ENCODE results near the gene DHX29.
A peak's percentile ranks its signal among the peaks of the same experiment; 100 is the strongest.
"Not testable (repeated sequence)": the region's sequence is repeated elsewhere in the genome, so short reads cannot be mapped to it uniquely, and the experiment has no call there.

DHX29 gene, protein sequence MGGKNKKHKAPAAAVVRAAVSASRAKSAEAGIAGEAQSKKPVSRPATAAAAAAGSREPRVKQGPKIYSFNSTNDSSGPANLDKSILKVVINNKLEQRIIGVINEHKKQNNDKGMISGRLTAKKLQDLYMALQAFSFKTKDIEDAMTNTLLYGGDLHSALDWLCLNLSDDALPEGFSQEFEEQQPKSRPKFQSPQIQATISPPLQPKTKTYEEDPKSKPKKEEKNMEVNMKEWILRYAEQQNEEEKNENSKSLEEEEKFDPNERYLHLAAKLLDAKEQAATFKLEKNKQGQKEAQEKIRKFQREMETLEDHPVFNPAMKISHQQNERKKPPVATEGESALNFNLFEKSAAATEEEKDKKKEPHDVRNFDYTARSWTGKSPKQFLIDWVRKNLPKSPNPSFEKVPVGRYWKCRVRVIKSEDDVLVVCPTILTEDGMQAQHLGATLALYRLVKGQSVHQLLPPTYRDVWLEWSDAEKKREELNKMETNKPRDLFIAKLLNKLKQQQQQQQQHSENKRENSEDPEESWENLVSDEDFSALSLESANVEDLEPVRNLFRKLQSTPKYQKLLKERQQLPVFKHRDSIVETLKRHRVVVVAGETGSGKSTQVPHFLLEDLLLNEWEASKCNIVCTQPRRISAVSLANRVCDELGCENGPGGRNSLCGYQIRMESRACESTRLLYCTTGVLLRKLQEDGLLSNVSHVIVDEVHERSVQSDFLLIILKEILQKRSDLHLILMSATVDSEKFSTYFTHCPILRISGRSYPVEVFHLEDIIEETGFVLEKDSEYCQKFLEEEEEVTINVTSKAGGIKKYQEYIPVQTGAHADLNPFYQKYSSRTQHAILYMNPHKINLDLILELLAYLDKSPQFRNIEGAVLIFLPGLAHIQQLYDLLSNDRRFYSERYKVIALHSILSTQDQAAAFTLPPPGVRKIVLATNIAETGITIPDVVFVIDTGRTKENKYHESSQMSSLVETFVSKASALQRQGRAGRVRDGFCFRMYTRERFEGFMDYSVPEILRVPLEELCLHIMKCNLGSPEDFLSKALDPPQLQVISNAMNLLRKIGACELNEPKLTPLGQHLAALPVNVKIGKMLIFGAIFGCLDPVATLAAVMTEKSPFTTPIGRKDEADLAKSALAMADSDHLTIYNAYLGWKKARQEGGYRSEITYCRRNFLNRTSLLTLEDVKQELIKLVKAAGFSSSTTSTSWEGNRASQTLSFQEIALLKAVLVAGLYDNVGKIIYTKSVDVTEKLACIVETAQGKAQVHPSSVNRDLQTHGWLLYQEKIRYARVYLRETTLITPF (N-terminal part only)

DNA sequence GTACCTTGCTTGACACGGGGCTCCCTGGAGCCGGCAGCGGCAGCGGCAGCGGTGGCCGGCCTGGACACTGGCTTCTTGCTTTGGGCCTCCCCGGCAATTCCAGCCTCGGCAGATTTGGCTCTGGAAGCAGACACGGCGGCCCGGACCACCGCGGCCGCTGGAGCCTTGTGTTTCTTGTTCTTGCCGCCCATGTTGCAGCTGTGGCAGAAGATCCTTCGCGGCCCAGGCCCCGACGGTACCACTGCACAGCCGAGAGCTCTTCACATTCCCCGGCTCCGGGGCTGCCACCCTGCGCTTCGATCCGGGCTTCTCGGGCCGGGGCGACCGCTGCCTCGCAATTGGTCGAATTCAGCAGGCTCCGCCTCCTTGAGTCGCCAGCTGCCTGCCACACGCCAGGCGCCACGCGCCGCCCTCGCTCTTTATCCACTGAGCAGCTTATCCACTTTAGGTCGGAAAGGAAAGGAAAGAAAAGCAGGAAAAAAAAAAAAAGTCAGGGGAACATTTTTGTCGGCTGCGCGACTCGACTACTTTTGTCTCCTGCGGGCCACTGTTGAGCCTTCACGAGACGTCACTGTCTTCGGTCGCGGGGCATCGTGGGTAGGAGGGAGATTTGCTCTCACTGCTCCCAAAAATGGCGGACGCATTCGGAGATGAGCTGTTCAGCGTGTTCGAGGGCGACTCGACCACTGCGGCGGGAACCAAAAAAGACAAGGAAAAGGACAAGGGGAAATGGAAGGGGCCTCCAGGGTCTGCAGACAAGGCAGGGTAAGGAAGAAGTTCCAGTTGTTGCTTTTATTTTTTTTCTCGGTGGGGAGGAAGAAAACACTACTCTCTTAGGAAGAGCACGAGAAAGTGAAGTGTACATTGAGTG lies at the start of gene DHX29, which contains the start of gene MTREX:
Gene DHX29 (minus strand): TSS at position 312 of the 871 bp plus-strand sequence. CDS start 121 bp downstream, at position 191.
Gene MTREX (plus strand): TSS at position 607 of the 871 bp plus-strand sequence. CDS start 25 bp downstream, at position 632.
- DNase-seq, result peak; percentile 88 to 91

DNA sequence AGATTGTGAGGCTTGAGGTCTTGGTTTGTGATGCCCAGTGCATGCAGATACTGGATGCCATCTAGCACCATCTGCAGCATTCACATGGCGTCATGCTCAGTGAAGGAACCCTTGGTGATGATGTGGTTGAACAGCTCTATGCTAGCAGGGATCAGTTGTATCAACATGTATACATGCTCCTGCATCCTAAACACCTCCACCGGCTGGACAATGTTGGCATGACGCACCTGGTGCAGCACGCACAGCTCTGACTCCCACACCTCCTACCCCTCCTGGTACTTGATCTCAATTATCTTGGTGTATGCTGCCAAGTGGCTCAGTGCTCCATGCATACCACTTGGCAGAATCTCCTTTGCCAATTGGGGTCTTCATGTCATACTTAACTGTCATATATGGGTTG lies 49.4 kb upstream of the DHX29 start:
- no peak for DNase-seq

DNA sequence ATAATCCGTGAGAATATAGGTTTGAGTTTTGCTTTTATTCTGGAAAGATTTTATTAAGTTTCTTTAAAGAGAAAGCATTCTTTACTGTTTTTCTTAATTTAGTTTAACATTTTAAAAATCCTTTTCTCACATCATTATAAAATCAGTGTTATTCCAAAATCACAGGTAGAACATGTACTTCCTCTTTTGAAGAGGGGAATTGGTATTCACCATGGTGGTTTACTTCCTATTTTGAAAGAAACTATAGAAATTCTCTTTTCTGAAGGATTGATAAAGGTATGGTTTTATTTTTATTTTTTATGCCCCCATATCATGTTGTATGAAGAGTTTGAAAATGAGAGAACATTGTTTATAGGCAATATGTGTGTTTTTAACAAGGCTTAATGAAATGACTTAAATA lies 43.3 kb upstream of the DHX29 start:
- DNase-seq, result no peak

DNA sequence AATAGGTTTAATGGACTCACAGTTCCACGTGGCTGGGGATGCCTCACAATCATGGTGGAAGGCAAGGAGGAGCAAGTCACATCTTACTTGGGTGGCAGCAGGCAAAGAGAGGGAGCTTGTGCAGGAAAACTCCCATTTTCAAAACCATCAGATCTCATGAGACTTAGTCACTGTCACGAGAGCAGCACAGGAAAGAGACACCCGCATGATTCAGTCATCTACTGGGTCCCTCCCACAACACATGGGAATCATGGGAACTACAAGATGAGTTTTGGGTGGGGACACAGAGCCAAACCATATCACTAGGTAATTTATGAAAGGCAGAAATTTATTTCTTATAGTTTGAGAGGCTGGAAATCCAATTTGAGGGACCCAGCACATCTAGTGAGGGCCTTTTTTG lies 40.3 kb upstream of the DHX29 start:
- no peak for DNase-seq

DNA sequence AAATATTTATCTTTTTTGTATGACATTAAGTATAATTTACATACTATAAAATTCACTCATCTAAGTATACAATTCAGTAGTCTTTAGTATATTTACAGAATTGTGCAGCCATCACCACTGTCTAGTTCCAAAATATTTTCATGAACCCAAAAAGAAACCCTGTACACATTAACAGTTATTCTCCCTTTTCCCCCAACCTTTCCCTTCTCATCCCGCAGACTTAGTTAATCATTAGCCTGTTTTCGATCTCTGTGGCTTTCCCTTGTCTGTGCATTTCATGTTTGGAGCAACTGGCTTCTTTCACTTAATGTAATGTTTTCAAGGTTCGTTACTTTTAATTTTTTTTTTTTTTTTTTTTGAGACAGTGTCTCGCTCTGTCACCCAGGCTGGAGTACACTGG lies 37.8 kb upstream of the DHX29 start:
- no peak for DNase-seq

DNA sequence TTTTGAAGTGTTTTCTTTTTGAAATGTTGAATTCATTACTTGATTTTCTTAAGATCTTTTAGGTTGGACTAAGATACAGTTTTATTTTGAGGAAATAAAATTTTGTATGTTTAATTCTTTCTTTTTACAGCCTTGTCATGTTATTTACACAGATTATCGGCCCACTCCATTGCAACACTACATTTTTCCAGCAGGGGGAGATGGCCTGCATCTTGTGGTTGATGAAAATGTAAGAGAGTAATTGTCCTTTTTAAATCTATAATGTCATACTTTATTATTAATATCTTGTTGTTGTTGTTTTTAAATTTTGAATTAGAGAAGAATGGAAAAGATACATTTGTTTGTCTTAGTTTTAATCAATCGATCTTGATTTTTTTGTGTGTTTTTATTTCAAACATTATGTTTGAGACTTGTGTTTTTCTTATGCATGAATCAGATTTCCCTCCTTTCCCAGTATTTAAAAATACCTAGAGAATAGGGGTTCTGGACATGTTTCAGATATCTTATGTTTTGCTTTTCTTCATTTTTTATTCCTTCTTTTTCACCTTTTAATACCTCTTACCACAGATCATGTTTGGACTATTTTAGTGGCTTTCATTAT lies 37.0 kb upstream of the DHX29 start:
- peak; percentile 54 to 71 for DNase-seq

DNA sequence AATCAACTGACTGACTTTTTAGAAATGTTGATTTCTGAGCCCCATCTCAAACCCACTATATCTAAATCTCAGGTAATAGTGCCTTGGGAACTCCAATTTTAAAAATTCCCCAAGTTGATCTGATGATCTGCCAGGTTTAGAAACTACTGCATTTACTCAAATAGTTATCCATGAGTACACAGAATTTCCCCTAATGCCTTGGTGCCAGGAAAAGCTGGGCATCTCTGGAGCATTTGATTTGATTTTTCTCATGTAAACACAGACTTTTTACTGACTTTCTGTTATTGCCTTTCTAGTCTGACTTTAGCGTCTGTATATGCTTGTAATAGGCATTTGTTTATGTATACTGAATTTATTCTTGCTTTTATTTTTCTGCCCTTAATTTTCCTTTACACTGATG lies 36.1 kb upstream of the DHX29 start:
- DNase-seq, result no peak

DNA sequence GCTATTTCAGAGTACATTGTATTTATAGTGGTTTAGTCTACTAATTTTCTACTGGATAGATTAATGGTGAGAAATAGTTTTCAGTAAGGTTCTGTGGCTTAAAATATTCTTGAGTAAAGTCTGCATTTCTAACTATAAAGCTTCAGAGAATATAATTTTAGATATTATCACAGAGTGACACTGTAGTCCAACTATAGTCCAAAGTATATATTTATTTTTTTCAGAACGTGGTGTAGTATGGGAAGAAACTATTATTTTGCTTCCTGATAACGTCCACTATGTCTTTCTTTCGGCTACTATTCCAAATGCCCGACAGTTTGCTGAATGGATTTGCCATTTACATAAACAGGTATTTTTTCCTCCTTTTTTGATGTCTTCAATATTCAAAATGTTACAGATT lies 35.6 kb upstream of the DHX29 start:
- DNase-seq, result no peak

DNA sequence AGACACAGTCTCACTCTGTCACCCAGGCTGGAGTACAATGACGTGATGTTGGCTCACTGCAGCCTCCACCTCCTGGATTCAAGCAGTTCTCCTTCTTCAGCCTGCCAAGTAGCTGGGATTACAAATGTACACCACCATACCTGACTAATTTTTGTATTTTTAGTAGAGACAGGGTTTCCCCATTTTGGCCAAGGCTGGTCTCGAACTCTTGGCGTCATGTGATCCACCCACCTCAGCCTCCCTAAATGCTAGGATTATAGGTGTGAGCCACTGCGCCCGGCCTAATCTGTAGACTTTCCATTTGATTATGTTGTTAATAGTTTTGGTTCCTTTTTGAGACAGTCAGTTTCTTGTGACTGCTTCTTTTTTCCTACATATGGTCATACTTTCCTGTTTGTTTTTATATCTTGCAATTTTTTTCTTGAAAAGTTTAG lies 31.3 kb upstream of the DHX29 start:
- peak in 1 of 2 donors; percentile 9 for DNase-seq

DNA sequence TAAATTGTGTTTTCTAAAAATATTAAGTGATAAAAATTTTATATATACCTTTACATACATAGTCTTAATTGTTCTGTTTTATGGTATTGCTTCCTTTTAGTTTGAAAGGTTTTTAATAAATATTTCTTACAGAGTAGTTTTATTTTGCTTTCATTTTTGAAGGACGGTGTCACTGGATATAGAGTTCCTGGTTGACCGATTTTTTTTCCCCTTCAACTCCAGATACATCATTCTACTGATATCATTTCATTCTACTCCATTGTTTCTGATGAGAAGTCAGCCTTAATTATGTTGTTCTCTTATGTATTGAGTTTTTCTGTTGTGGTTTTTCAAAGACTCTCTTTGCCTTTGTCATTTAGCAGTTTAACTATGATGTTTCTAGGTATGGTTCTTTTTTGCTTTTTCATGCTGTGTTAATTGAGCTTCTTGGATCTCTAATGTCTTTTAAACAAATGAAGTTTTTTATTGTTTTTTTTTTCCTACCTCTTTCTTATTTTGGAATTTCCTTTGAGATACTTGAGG lies 30.7 kb upstream of the DHX29 start:
- DNase-seq, result peak in 1 of 2 donors; percentile 23

DNA sequence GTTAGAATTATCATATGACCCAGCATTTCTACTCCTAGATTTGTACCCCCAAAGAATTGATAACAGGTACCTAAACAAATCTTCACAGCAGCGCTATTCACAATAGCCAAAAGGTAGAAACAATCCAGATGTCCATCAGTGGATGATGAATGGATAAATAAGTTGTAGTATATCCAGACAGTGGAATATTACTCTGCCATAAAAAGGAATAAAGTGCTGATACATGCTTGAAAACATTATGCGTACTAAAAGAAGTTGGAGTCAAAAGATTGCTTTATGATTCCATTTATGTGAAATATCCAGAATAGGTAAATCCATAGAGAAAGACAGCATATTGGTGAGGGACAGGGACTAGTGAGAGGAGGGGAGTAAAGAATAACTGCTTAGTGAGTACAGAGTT lies 26.3 kb upstream of the DHX29 start:
- DNase-seq, result no peak

DNA sequence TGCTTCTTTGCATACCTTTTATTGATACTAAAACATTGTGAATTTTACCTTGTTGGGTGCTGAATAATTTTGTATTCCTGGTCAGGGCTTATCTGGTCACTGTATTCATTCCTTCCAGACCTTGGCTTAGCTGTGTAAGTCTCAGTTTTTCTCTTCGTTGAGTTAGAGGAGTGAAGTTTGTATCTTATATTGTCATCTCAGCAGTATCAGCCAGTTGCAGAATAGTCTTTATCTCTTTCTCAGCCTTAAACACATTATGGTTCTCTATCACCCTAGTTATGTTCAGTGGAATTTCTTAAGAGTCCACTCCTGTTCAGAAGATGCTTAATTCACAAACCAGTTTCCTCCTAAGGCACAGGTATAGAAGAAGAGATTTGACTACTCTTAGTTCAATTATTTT lies 25.5 kb upstream of the DHX29 start:
- no peak for DNase-seq

DNA sequence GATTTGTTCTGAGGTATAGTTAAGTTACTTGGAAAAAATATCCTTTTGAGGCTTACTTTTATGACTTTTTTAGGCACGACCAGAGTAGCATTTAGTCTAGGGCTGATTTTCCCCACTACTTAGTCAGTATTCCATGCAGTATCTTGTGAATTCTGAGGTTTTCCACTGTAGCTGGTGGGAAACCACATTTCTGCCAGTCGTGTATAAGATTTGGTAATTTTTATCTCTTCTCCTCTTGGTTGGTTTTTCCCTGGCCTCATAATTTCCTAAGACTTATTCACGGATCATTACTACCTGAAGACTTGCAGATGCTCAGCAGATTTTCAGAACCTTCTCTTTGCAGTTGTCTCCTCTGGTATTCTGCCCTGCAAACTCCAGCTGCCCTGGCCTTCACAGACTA lies 23.8 kb upstream of the DHX29 start:
- DNase-seq, result no peak

DNA sequence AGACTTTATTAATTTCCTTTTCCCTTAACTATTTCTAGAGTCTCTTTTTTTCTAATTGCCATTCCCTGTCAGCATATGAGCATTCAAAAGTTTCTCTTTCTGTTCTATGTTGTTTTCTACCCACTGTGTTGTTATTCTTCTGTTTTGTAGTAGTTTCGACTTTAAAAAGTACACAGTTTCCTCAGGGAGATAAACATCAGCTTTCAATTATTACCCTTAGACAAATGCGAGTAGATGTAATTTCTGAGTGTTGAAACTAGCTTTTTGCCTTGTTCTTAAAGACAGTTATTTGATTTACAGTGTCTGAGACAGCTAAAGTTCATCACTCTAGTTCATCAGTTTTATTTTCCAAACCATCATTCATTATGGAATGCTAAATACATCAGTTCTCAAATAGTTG lies 19.8 kb upstream of the DHX29 start:
- no peak for DNase-seq

DNA sequence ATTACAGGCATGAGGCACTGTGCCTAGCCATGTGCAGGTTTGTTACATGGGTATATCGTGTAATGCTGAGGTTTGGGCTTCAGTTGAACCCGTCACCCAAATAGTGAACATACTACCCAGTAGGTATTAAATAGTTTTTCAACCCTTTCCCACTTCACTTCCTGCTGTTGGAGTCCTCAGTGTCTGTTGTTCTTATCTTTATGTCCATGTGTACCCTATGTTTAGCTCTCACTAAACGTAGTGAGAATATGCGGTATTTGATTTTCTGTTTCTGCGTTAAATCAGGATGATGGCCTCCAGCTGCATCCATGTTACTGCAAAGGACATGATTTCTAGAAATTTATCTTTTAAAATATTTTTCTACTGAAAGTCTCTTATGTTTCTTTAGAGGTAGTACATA lies 18.1 kb upstream of the DHX29 start:
- DNase-seq, result no peak

DNA sequence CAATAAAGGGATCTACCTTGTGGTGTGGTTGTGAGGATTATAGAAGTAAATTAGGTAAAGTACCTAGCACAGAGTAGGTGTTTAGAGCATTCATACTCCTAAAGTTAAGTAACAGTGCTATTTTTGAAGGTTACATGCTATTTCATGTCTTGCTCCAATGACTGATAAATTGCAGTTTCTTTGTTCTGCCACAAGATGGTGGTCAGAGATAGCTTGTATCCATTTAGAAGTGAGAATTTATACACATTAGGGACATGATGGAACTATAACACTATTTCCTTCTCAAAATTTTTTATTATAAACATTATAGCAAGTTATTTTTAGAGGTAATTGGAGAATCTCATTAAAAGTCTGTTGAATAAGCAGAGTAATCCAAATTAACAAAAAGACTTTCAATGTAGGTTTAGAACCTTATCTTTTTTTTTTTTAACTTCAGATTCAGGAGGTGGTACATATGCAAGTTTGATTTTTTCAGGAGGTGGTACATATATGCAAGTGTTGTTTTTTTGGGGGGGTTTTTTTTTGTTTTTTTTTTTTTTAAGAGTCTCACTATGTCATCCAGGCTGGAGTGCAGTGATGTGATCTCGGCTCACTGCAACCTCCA lies 17.4 kb upstream of the DHX29 start:
- DNase-seq, result peak in 1 of 2 donors; percentile 58

DNA sequence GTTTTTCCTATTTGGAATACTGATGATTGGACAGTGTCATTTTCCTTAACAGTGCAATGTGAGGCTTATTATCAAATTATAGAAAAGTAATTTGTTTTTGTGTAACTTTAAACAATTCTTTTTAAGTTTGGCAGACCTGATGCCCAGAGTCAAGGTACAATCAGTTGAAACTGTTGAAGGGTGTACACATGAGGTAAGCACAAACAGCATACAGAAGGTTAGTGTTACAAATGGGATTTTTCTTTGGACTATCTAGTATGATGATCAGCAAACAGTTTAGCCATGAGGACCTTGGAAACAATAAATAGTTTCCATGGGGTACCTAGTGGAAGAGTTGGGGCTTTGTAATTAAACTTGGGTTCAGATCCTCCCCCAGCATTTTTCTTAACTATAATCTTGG lies 16.5 kb upstream of the DHX29 start:
- DNase-seq, result no peak

DNA sequence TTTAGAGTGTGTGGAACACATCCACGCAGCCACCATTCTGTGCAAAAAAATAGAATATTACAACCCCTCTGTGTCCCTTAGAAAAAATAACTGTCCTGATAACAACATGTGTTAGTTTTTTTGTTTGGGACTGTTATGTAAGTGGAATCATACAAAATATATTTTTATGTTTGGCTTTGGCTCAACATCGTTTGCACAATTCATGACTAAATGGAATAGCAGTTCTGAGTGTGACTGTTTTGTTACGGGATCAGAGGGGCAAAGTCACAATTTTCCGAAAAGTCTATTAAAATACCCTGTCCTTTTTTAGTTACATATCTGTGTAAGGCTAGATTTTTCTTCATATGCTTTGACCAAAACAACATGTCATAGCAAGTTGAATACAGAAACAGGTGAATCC lies 13.1 kb upstream of the DHX29 start:
- DNase-seq, result no peak

DNA sequence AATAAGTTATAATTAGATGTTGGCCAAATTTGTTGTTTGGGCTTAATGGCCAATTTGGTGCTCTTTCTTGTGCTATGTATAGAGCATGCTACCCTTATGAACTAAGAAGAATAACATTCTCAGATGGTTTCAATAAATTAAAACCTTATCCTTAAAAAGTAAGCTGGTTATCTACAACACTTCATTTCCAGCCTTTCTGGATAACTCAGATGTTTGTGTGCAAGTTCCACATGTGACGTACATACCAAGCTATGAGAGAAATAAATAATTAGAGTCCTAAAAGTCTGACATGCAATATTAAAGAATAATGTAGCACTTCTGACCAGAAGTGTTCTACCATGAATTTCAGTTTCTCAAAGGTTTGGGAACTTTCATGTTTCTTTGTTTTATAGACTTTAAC lies 12.0 kb upstream of the DHX29 start:
- DNase-seq, result no peak

DNA sequence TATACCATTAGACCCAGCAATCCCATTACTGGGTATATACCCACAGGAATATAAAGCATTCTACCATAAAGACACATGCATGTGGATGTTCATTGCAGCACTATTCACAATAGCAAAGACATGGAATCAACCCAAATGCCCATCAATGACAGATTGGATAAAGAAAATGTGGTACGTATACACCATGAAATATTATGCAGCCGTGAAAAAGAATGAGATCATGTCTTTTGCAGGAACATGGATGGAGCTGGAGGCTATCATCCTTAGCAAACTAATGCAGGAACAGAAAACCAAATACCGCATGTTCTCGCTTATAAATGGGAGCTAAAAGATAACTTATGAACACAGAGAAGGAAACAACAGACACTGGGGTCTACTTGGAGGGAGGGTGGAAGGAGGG lies 10.7 kb upstream of the DHX29 start:
- not testable (repeated sequence) for DNase-seq

DNA sequence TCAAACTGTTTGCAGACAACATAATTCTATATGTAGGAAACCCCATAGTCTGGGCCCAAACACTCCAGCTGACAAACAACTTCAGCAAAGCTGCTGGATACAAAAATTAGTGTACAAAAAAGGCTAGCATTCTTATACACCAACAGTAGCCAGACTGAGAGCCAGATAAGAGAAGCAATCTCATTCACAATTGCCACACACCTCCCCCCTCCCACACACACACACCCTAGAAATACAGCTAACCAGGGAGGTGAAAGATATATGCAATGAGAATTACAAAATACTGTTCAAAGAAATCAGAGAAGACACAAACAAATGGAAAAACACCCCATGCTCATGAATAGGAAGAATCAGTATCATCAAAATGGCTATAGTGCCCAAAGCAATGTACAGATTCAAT lies 9.3 kb upstream of the DHX29 start:
- no peak for DNase-seq
